Lower leg skin (tissue), 3 donors: ENCODE data around the gene RXRG.

Experiments used
- CTCF ChIP-seq, 3 donors: fragments of 450-650 bp; IDR thresholded peaks; one replicate each; pipeline ENCODE4 v1.5.1; 2016; ENCODE audit warnings: antibody characterized with exemption in 3 of 3, mild to moderate bottlenecking in 3 of 3, moderate library complexity in 2 of 3
- POLR2A ChIP-seq, 2 donors: fragments of 450-650 bp; IDR thresholded peaks; one replicate each; pipeline ENCODE4 v1.6.1; 2016 to 2017; ENCODE audit warnings: antibody characterized with exemption in 2 of 2, mild to moderate bottlenecking in 1 of 2, moderate library complexity in 1 of 2

GRCh38 chr1:165403835-165404482 is 41.0 kb downstream of the RXRG start:
- TF ChIP-seq CTCF (IDR thresholded peaks at IDR 0.05): no peak
- no peak for TF ChIP-seq POLR2A (IDR thresholded peaks at IDR 0.05)
